Stimulated activated CD4-positive, alpha-beta T cell treated with anti-CD3 and anti-CD28 coated beads, TNF-alpha, amount 100 ng/mL, for 4 hours (primary cell): ENCODE data around the gene GON4L.
"Not testable (repeated sequence)": the region's sequence is repeated elsewhere in the genome, so short reads cannot be mapped to it uniquely, and the experiment has no call there.

ENCODE experiments used
- DNase-seq, 3 experiments: peaks; one replicate each; pipeline ENCODE4 v3.0.0-alpha.2; 2020; ENCODE audit warnings: low read depth in 3 of 3

Gene GON4L

DNA sequence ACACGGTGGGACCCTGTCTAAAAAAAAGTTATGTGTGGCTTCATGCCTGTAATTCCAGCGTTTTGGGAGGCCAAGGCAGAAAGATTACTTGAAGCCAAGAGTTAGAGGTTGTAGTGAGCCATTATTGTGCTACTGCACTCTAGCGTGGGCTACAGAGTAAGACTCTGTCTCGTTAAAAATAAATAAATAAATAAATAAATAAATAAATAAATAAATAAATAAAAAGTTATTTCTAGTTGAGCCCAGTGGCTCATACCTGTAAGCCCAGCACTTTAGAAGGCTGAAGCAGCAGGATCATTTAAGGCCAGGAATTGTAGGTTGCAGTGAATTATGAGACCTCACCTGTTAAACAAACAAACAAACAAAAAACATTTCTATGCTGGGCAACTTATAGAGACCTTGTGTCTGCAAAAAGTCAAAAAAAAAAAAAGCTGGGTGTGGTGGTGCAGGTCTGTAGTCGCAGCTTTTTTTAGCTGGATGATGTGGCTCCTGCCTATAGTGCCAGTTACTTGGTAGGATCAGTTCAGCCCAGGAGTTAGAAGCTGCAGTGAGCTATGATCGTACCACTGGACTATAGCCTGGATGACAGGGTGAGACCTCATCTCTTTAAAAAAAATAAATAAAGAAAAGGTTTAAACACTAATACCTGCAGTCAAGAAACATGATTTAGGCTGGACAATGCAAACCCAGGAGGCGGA lies 25.6 kb downstream of the GON4L start:
- no peak for DNase-seq

DNA sequence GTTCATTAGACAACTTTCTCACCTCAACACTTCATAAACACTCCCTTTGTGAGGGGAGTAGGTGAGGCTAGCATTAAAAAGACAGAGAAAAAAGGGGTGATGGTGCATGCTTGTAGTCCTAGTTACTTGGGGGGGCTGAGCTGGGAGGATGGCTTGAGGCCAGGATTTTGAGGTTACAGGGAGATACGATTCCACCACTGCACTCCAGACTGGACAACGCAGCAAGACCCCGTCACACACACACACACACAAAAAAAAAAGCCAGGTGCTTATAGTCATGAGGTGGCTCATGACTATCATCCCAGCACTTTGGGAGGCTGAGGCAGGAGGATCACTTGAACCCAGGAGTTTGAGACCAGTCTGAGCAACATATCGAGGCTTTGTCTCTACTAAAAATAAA lies 29.6 kb downstream of the GON4L start:
- DNase-seq, result no peak

DNA sequence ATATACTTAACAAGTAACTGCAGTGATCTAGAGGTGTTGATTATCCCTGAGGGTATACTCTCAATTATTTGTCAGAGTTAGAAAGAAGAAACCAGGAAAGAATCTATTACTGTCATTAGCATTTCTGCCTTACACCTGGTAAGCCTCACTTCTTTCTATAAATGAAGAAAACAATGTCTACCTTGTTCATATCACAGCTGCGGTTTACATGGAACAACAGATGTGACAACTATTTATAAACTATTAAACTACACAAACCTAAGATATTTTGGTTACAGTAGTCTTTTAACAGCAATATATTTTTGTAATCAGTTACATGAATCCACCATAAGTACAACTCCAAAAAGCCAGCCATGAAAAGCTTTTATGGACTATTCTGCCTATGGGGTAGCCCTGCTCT lies 40.7 kb downstream of the GON4L start:
- DNase-seq, result no peak

DNA sequence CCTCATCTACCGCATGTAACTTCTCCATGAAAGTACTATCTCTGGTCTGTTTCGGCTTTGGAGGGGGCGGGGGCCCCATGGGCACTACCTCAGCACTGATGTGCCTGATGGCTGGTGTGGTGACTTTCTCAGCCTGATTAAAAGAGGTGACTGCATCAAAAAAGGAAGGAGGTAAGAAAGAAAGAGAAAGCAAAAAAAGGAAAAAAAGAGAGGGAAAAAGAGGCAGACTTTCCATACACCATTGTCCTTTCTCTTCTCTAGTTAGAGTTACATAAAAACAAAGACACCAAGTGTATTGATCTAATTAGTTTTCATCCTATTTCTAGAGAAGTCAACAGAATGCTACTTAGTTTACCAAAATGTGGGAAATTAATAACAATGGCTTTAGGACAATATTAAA lies 43.3 kb downstream of the GON4L start:
- DNase-seq, result no peak

DNA sequence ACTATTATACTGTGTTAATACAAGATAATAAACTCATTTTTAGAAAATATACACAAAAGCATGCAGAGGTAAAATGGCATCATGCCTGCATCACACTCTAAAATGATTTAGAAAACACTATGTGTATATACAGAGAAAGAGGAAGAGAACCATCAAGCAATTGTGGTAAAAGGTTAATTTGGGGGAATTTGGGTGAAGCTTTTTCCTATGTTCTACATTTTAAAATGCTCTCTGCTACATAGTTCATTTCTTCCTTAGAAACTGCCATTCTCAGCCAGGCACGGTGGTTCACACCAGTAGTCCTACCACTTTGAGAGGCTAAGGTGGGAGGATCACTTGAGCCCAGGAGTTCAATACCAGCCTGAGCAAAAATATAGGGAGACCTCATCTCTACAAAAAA lies 44.1 kb downstream of the GON4L start:
- no peak for DNase-seq

DNA sequence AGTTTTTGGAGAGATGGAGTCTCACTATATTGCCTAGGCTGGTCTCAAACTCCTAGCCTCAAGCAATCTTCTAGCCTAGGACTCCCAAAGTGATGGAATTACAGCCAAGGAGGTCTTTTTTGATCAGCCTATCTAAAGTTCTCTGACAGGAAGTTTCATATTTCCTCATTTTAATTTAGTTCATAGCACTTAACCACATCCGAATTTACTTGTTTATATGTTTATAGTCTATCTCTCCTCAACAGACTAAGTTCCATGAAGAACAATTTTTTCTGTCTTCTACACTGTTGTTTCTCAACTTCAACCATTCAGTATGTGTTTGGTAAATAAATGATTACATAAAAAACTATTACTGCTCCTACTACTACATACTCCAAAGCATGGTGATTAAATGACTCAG lies 47.9 kb downstream of the GON4L start:
- DNase-seq, result no peak

DNA sequence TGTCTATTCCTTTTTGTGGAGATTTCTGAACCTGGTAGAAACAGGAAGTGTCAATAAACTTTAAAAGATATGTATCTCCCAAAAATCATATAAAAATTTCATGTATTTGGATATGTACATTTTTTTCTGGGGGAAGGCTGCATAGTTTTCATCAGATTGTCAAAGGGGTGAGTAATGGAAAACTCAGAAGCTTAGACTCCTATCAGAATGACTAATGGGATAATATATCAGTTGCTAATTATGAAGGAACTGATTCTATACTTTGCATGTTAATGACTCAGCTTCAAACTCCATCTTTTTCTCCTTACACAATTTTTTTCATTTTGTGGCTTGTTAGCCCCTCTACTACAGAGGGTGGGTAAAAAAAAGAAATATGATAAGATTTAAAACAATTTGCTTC lies 55.9 kb downstream of the GON4L start:
- DNase-seq, result no peak

DNA sequence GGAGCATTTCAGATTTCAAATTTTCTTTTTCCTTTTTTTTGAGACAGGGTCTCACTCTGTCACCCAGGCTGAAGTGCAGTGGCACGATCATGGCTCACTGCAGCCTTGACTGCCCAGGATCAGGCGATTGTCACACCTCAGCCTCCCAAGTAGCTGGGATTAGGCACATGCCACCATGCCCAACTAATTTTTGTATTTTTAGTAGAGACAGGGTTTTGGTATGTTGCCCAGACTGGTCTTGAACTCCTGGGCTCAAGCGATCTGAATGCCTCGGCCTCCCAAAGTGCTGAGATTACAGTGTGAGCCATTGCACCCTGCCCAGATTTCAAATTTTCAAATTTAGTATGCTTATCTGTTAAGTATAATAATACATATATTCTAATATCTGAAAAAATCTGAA lies 61.4 kb downstream of the GON4L start:
- not testable (repeated sequence) for DNase-seq

DNA sequence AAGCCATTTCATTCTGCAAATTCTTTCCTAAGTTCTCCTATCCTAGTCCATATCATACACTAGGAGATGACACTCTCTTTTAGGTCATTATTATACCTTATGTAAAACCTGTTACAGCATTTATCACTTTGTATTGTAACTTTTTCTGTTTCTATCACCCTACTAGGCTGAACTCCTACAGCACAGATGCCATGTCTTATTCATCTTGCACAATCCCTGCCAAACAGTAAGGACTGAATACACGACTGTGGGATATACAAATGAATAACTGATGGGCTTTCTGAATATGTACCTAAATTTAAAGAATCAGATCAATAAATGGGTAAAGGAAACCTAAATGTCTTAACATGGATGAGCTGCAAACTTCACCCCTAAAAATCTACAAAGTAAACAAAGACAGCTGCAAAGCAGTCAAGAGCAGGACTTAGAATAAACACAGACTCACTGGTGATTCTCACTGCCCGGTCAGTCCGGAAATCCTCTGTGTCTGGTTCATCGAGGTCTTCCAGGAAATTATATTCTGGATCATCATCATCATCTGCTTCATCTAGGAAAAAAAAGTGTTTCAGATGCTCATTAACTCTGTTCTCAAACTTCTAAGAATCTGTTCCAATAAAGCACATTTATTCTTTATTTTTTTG lies 62.3 kb downstream of the GON4L start:
- no peak for DNase-seq

DNA sequence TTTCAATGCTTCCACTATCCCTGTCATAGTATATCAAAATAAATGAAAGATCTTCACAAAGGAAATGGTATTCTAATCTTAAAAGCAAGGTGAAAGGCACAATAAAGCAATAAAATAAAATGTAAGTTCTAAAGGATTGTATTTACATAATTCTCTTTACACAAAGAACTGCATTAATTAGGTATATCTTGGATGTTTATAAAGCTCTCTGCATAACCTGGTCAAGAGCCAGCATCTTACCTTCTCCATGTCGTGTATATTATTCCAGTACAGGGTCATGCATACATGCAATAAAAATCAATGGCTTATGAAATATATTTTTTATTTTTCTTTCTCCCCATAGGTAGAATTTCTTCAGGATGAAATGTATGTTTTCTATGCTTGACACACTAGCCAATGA lies 63.8 kb downstream of the GON4L start:
- DNase-seq, result no peak

DNA sequence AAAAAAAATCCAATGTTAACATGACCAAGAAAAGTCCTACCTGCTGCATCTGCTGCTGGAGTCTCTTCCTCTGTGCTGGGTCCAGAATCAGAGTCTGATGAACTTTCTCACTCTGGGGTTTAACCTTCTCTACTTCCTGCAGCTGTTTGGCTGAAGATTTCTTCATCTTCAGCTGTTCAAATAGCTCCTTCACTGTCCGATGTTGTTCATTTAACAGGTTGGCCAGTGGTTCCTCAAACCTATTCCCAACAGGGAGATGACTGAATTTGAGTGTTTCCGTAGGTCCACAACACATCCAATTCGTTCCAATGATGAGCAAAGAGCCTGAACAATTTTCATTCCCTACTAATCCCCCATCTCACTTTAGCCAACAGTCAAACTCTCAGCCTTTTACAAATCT lies 79.4 kb downstream of the GON4L start:
- no peak for DNase-seq

DNA sequence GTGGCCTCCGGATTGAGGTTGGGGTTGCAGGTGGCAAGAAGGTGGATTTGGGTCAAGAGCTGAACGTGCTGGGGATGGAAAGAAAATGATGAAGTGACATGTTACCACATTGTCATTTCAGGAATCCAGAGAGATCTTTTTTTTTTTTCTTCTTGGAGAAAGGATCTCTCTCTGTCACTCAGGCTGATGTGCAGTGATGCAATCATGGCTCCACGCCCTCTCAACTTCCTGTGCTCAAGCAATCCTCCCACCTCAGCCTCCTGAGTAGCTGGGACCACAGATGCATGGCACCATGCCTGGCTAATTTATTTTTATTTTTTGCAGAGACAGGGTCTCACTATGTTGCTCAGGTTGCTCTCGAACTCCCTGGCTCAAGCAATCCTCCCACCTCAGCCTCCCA lies 80.6 kb downstream of the GON4L start:
- DNase-seq, result no peak

DNA sequence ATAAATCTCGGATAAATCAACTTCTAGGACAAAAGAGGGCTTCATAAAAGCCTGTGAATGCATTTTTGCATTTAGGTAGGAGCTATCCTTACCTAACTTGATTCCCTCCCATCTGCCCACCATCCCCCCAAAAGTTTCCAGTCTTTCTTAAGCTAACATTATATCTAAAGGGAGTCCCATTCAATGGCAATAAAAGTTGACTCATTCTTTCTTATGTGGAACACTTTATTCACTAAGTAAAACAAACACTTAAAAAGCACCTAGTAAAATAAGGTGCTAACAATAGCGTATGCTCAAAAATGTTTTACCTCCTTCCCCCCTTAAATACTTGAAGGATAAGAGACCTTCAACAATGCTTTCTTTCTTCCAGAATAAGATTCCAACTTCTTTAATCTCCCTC lies 83.8 kb downstream of the GON4L start:
- DNase-seq, result no peak

DNA sequence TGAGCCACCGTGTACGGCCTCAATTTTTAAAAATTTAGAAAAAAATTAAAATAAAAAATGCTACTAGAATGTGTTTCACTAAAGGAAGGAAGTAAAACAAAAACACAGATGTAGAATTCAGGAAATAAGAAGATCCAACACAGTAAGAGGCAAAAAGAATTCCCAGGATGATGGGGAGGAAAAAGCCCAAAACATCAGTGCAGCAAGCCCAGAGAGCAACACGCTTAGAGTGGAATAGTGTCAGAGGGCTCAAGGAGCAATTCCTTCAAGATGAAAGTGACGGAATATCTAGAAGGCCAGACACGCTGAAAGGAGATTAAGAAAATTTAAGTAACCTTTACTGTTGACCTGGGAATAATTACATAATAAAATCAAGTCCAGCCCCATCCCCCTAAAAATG lies 87.8 kb downstream of the GON4L start:
- DNase-seq, result no peak

DNA sequence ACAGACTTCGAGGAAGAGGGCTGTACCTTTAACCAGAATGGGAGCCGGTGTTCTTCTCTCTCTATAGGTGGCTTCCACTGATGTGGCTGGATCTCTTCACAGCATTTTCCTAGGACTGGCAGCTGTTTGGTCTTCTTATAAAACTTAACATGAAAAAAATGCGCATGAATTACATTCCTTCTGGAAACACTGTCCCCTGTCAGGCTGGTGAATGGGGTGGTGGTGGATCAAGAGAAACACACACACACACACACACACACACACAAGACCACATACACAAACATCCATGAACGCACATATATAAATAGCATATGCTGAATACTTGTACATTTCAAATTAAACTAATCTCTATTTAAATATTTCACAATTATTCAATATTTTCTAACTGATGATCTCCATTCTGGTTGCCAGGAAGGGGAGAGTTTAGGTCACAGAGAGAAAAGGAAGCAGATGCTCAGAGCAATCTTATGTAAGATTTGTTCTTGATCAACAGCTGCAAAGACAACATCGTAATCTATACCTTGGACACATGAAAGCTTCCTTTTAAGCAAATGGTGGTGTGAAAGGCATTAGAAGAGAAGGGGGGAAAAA lies 89.5 kb downstream of the GON4L start:
- DNase-seq, result not testable (repeated sequence)

DNA sequence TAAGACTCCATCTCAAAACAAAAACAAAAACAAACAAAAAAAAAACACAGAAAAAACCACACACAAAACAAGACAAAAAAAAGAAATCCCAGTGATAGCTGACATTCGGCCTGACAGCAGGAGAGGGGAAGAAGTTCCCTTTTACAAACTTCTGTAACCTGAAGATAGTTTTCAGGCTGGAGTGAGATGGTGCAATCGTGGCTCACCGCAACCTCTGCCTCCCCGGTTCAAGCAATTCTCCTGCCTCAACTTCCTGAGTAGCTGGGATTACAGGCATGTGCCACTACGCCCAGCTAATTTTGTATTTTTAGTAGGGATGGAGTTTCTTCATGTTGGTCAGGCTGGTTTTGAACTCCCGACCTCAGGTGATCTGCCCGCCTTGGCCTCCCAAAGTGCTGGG lies 93.0 kb downstream of the GON4L start:
- DNase-seq, result not testable (repeated sequence)

DNA sequence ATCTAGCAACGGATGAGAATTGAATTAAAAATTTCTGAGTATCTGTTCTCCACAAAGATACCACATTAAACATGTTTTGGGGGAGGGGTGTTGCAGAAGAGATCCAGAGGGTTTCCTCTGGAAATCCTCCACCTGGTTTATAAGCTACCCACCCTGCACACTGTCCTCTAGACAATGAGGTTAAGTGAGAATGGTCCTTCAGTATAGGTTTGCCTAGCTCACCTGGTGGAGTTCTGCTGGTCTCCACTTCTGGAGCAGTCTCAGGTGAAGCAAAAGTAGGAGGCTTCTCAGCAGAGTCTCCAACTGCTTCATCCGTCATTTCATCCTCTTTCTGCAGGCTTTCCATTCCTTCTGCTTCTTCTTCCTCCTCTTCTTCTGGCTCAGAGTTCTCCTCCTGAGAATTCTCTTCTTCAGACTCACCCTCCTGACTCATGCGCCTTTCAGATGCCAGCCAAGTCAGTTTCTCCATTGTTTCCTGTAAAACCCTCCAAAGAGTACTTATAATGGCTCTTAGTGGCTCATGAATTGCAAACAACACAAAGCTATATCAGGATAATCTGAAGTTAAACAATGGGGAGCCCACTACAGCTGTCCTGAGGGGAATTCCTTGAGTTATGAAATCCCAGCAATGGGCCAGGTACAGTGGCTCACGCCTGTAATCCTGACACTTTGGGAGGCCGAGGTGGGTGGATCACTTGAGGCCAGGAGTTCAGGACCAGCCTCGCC lies 93.8 kb downstream of the GON4L start:
- not testable (repeated sequence) for DNase-seq

DNA sequence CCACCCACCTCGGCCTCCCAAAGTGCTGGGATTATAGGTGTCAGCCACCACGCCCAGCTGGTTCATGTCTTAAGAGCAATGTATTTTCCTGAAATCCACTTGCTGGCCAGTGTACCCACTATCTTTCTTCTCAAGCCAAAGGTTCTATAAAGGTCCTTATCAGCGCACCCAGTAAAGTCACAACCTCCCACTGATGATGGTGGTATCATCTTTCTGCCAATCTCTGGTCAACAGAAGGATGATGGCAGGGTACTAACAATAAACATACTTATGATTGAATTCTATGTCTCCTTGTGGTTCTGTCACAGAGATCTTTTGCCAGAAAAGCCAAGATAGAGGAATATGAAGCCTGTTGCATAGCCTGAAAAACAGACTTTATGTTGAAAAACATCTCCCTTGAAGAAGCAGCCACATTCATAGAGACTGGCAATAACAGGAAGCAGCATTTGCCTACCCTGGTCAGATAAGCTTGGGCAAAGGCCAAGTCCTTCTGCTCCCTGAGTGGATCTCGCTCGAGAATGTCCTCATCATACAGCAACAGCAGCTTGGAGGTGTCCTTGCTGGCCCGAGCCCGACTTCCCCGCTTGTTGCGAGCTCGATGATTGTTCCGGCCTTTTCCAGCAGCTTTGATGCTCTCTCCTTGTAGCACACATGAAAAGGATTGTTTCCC lies 95.1 kb downstream of the GON4L start:
- DNase-seq, result no peak

DNA sequence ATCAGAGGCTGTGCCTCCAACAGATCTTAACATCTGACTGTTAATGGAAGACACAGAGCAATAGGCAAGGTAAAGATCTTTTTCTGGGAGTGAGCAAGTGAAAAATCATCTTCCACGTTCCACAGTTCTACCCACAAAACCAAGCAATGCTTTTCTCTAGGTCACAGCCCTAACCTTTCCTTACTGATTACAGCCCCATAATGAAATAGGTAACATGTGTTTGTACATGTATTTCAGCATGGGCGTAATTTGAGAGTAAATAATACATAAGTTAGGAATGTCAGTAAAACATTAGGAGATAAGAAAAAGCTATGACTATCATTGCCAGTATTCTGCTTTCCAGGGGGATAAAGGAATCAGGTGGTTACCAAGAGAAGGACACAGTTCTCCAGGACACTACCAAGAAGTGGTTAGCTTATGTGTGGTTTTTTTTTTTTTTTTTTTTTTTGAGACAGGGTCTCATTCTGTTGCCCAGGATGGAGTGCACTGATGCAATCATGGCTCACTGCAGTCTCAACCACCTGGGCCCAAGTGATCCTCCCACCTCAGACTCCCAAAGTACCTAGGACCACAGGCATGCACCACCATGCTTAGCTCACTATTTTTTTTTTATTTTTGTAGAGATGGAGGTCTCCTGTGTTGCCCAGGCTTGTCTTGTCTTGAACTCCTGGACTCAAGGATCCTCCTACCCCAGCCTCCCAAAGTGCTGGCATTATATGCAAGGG lies 96.1 kb downstream of the GON4L start:
- no peak for DNase-seq

DNA sequence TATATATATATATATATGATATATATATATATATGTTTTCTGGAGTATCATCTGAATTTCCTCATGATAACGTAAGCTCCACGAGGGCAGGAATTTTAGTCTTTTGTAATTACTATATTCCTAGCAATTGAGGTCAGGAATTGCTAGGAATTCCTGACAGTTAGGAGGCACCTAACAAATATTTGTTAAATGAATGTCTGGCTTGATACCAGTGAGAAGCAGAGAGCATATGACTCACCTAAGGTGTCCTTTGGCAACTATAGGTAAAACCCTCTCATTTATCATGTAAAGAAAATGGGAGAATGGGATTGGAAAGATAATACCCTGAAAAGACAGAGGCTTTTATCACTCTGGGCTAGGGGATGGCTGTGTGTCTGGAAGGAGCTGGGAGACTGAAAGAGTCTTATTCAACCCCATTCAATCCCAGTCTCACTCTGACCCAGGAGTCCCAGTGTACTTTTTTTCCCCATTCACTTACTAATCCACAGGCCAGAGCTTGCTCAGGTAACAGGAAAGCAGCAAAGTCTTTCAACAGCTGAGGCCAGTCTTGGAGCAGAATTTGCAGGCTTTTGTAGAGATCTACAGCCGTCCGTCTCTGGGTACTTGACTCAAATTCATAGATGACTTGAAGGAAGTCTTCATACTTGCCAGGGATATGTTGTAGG lies 96.9 kb downstream of the GON4L start:
- no peak for DNase-seq

DNA sequence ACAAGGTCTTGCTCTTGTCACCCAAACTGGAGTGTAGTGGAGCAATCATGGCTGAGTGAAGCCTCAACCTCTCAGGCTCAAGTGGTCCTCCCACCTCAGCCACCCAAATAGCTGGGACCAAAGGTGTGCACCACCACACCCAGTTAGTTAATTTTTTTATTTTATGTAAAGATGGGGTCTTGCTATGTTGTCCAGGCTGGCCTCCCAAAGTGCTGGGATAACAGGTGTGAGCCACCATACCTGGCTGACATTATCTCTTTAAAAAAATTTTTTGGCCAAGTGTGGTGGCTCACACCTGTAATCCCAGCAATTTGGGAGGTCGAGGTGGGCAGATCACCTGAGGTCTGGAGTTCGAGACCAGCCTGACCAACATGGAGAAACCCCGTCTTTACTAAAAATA lies 98.0 kb downstream of the GON4L start:
- not testable (repeated sequence) for DNase-seq
